OCI-M2 (cell line): Measurements from ENCODE around the gene PGAP2.
A peak's percentile ranks its signal among the peaks of the same experiment; 100 is the strongest.

ENCODE experiments used
- DNase-seq: peaks from one replicate; lab custom pipeline; 2025; ENCODE audit not compliant: unreplicated experiment; lab: John Stamatoyannopoulos, UW

The PGAP2 gene

GRCh38 chr11:3831378-3832239 lies 23.2 kb downstream of the PGAP2 start:
- no peak for DNase-seq

DNA sequence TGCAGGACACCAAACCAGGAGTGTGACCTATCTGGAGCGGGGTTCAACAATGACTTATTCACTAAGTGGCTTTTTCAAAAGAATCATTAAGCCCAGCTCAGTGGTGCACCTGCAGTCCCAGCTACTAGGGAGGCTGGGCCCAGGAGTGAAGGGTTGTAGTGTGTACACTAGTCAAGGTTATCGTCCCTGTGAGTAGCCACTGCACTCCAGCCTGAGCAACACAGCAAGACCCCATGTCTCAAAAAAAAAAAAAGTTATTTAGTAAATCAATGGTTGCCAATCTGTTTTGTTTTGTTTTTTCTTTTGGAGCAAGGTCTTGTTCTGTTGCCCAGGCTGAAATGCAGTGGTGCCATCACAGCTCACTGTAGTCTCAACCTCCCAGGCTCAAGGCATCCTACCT lies 24.5 kb downstream of the PGAP2 start:
- no peak for DNase-seq

GRCh38 chr11:3833449-3833848 lies 25.1 kb downstream of the PGAP2 start:
- DNase-seq: no peak

GRCh38 chr11:3834349-3834663 lies 25.9 kb downstream of the PGAP2 start:
- no peak for DNase-seq

- DNase-seq: no peak
Observed at GRCh38 chr11:3834664-3835461, 26.5 kb downstream of the PGAP2 start.

- DNase-seq: no peak
Observed at GRCh38 chr11:3835751-3836150, 27.4 kb downstream of the PGAP2 start.

DNA sequence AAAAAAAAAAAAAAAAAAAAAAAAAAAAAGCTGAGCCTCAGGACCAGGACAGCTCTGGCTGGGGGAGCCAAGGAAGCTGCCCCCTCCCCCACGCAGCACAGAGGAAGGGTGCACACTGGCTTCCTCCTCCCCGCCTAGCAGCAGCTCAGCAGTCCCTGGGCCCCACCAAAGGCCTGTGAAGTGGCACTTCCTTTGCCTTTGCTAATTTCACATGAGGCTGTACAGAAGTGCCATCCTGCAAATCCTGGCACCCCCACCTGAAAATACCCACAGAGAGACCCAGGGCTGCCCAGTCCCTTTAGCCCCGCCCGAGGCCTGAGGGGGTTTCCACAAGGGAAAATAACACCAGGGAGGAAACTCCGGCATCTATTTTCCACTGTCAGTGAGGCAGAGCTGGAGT lies 28.5 kb downstream of the PGAP2 start:
- no peak for DNase-seq

- no peak for DNase-seq
Observed at GRCh38 chr11:3837793-3838192, 29.4 kb downstream of the PGAP2 start.

GRCh38 chr11:3838504-3838903 lies 30.1 kb downstream of the PGAP2 start:
- no peak for DNase-seq

GRCh38 chr11:3840004-3840869 lies 31.9 kb downstream of the PGAP2 start:
- DNase-seq: no peak

GRCh38 chr11:3840870-3841425 lies 32.6 kb downstream of the PGAP2 start, which contains the start of gene RHOG:
TSS of gene RHOG (minus strand) at chr11:3840959. CDS start at chr11:3828138, 12,821 bp downstream.
- DNase-seq: no peak

DNA sequence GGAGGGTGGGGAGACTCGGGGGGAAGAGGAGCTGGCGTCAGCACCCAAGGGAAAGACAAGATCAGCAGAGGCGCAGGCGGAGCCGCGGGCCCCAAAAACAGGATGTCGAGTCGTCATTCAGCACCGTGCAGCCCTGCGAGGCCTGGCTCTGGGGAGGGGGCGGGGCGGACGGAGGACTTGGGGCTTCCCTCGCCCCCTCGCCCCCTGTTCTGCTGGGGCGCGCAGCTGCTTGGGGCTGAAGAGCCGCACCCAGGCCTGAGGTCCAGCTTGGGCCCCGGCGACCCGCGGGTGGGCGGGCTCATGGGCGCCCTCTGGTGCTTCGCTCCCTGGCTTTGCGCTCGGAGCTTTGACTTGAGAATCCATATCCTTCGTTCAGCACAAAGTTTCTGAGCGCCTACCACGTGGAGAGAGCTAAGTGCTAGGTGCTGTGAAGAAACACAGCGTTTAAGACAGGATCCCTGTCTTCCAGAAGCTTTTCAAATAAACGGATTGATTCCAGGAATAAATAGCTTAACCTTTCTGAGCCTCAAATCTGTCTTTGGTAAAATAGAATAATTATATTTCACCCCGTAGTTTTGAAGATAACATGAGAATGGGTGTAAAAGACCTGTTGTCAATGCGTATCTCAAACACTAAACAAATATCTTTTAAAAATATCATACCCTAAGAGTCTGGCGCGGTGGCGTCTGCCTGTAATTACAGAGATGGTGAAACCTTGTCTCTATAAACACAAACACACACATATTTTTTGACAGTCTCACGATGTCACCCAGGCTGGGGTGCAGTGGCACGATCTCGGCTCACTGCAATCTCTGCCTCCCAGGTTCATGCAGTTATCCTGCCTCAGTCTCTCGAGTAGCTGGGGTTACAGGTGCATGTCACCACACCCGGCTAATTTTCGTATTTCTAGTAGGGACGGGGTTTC lies 33.3 kb downstream of the PGAP2 start:
- DNase-seq: peak; percentile 63

DNA sequence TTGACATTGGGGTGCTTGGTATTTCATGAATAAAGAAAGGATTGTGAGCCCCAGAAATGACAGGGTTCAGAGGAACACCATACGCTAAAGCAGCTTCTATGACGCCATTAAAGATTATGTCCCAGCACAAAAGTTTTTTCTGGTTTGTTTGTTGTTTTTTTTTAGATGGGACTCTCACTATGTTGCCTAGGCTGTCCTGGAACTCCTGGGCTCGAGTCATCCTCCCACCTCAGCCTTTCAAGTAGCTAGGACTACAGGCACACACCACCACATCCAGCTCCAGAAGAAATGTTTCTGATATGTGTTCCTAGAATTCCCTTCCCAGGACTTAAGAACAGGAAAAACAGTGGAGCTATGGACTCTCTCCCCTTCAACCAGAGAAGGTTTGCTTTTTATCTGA lies 35.0 kb downstream of the PGAP2 start:
- no peak for DNase-seq

- no peak for DNase-seq
Observed at GRCh38 chr11:3845246-3845645, 36.9 kb downstream of the PGAP2 start.

GRCh38 chr11:3845670-3846069 lies 37.3 kb downstream of the PGAP2 start:
- no peak for DNase-seq

- DNase-seq: no peak
Observed at GRCh38 chr11:3849297-3849874, 41.0 kb downstream of the PGAP2 start.

- DNase-seq: no peak
Observed at GRCh38 chr11:3853545-3853842, 45.1 kb downstream of the PGAP2 start.

GRCh38 chr11:3853899-3854659 lies 45.7 kb downstream of the PGAP2 start:
- DNase-seq: no peak

GRCh38 chr11:3854660-3854976 lies 46.3 kb downstream of the PGAP2 start:
- DNase-seq: no peak
